KOPT-K1 (cell line): ENCODE measurements around the gene VANGL1.
"Not testable (repeated sequence)": the region's sequence is repeated elsewhere in the genome, so short reads cannot be mapped to it uniquely, and the experiment has no call there.

Experiments used
- H3K27ac ChIP-seq: fragments of 200-600 bp; sonication (generic); 2 replicates; pipeline ENCODE4 v1.5.1; 2016; ENCODE audit warnings: antibody characterized with exemption, mild to moderate bottlenecking, low read depth, low read length; ENCODE audit not compliant: poor library complexity, severe bottlenecking
- H3K36me3 ChIP-seq: fragments of 200-600 bp; sonication (generic); 2 replicates; pipeline ENCODE4 v1.5.1; 2017; ENCODE audit warnings: antibody characterized with exemption, mild to moderate bottlenecking, low read length, moderate library complexity; ENCODE audit not compliant: insufficient read depth
- H3K9me3 ChIP-seq: fragments of 200-600 bp; sonication (generic); 2 replicates; pipeline ENCODE4 v1.5.1; 2017; ENCODE audit warnings: antibody characterized with exemption, low read length, mild to moderate bottlenecking; ENCODE audit not compliant: insufficient read depth, poor library complexity, severe bottlenecking

VANGL1 gene

DNA sequence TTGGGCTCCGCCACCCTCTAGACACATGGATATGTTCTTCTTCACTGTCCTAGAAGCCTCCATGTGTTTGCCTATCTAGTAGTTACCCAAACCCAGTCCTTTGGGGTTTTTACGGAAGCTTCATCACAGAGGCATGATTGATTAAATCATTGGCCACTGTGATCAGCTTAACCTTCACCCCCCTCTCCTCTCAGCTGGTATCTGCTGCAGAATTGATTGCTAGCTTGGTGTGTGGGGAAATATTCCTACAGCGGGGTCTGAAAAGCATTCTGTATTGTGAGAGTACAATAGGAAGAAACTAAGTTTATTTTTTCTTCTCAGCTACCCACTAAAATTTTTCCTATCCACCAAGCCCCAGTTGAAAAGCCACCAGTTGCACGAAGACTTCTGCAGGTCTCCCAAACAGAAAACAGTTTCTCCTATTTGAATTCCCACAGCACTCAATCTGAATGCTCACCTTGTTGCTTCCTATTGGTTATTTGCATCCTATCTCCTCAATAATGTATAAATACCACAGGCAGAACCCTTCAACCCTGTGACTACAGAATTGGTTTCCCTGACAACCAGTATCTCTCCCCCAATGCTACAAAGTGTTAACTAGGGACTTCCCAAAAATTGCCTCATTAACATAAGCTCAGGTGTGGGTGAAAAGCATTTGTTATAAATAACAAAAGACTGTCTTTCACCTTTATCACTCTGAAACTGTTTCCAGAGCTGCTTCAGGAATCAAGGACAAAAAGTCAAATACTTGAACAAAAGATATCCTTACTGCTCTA is 9.3 kb upstream of the VANGL1 start:
- H3K36me3 ChIP-seq = no peaks in the 10 kb centered on the region
- peaks cover 15% of the 10 kb centered on the region for H3K9me3 ChIP-seq
- no peak overlapping the region for H3K27ac ChIP-seq

DNA sequence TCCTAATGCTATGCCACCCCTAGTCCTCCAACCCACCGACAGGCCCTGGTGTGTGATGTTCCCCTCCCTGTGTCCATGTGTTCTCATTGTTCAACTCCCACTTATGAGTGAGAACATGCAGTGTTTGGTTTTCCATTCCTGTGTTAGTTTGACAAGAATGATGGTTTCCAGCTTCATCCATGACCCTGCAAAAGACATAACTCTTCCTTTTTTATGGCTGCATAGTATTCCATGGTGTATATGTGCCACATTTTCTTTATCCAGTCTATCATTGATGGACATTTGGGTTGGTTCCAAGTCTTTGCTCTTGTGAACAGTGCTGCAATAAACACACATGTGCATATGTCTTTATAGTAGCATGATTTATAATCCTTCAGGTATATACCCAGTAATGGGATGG is 8.2 kb upstream of the VANGL1 start:
- not testable (repeated sequence) for H3K36me3 ChIP-seq, H3K27ac ChIP-seq
- peaks cover 22% of the 10 kb centered on the region for H3K9me3 ChIP-seq

DNA sequence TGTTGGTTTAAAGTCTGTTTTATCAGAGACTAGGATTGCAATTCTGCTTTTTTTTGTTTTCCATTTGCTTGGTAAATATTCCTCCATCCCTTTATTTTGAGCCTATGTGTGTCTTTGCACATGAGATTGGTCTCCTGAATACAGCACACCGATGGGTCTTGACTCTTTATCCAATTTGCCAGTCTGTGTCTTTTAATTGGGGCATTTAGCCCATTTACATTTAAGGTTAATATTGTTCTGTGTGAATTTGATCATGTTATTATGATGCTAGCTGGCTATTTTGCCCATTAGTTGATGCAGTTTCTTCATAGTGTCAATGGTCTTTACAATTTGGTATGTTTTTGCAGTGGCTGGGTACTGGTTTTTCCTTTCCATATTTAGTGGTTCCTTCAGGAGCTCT is 4.5 kb upstream of the VANGL1 start:
- not testable (repeated sequence) for H3K36me3 ChIP-seq, H3K27ac ChIP-seq
- peaks cover 31% of the 10 kb centered on the region for H3K9me3 ChIP-seq

DNA sequence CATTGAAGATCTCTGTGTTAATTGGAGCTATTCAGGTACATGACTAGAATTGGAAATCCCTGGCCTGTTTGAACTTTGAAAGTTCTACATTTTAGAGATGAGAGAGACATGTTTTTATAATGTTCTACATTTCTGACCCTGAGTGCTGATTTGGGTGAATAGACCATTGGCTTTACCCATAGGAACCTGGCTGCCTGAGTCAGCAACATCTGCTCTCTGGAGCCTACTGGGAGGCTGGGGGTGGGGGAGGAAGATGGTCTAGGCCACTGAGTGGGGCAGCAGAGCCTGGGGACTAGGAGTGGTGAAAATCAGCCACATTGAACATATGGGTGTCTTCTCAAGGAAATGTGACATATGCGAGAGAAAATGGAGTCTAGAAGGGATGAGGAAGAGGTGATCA is 1.4 kb upstream of the VANGL1 start:
- Histone ChIP-seq H3K36me3 (no peaks in the 10 kb centered on the region), H3K27ac (no peak overlapping the region), H3K9me3 (peaks cover 31% of the 10 kb centered on the region)

DNA sequence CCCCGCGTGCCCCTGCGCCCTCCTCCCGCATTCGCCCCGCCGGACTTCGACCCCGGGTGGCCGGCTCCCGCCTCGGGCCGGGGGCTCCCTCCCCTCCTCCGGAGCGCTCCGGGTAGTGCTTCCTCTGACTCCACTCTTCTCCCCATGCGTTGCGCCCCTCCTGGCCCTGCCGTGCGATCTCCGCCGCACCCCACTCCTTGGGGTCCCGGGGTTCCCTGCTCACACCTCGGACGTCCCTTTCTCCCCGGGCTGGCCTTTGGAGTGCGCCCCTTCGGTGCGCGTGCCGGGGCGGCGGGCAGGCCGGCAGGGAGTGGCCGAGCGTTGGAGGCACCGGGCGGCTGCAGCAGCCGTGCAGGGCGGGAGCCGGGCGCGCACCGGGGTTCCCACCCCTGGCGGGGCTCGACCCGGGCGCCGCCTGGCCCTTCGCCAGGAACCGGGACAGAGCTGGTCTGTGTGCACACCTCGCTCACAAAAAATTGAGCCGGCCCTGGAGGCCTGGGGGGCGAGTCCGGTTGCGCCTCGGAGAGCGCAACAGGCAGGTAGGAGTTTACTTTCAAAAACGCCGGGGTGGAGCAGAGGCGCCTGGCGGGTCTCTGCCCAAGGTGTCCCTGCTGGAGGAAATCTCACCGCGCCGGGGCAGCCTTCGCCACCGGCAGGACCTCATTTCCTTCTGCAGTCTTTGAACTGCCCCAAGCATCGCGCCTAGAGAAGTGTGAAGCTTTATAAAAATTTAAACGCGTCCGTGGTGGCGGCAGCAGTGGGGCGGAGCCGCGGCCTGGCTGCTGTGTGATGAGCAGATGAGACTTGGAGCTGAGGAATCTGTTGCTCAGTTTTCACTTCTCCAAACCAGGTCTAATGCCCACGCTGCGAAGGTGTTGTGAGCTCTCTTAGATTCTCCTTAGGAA is 650 bp downstream of the VANGL1 start:
- Histone ChIP-seq H3K27ac (peak overlapping the region; percentile 84), H3K9me3 (peaks cover 19% of the 10 kb centered on the region), H3K36me3 (no peaks in the 10 kb centered on the region)

DNA sequence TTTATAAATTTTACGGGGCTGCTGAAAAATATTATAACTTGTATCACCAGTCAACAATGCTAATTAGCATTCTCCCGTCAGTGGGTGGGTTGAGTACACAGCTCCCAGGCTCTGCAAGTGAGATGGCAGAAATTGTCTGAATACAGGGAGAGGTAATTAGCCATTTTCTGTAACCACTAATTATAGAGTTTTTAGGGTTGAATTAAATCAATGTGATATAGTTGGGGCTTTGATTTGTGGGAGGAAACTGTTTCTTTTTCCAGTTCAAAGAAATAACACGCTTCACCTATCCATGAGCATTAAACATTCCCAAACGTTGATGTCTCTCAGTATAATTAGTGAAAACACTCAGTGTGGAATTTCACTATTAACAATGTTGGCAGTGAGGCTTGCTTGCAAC is 1.5 kb downstream of the VANGL1 start:
- Histone ChIP-seq H3K27ac (peak overlapping the region; percentile 84), H3K9me3 (peaks cover 13% of the 10 kb centered on the region), H3K36me3 (no peaks in the 10 kb centered on the region)

DNA sequence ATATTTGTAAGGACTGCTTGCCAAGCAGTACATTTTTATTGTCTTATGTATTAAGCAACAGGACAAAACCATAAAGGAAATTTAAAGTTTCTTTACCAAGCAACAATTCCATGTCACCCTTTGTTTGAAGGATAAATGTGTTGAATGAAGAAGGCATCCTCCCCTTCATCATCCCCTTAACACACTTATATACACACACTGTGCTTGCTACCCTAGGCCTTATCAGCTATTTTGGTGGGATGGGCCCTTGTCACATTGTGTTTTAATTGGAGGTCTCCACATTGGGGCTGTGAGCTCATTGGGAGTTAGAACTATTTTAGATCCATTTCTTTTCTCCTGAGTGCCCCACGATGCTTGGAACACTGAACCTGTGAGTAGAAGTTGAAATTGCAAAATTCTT is 1.9 kb downstream of the VANGL1 start:
- Histone ChIP-seq H3K27ac (peak overlapping the region; percentile 84), H3K36me3 (no peaks in the 10 kb centered on the region), H3K9me3 (peaks cover 8% of the 10 kb centered on the region)

DNA sequence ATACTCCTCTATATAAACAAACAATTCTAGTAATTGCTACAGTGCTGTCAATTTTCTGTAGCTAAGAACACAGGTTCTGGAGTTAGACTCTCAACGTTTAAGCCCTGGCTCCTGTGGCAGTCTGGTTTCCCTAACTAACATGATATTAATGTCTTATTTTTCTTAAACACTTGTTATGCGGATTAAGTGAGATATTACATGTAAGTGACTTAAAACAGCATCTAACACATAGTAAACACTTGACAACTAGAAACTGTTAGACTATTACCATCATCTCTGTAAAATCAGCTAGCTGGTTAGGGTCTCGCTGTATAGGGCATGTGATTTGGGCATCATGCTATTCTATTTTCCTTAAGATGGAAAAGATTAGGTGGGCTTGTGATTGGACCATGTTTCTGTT is 2.3 kb downstream of the VANGL1 start:
- Histone ChIP-seq H3K27ac (peak overlapping the region; percentile 84), H3K36me3 (no peaks in the 10 kb centered on the region), H3K9me3 (peaks cover 4% of the 10 kb centered on the region)

DNA sequence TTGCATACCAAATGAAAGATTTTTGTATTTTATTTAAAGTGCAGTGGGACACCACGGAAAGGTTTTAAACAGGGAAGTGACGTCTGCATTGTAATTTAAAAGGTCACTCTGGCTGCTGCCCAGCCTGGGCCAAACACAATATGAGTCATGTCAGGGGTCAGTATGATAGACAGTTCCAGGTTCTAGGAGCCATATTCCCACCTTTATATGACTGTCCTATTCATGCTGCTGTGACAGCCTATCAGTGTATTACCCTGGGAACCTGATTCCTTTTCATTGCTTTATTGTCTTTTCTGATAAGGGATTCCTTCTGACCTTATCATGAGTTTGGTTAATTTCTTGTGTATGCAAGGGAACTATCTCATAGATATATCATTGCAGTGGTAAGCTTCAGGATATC is 5.3 kb downstream of the VANGL1 start:
- H3K27ac ChIP-seq = peak overlapping the region; percentile 84
- no peaks in the 10 kb centered on the region for H3K9me3 ChIP-seq
- peaks cover 16% of the 10 kb centered on the region for H3K36me3 ChIP-seq

DNA sequence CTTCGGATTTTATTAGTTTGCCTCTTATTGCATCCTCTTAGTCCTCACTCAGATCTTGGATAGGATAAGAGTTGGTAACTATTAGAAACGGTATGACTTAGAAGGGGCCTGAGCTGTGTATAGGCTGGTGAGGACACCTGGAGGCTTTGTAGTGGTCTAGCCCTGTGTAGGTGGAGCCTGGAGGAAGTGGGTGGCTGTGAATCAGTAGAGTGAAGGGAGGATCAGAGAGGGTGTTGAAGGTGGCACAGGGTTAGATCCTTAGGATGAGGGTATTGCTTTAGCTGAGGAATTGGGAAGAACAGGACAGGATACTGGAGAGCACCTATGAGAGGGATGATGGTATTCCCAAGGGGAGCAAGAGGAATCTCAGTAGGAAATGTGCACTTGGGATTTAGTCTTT is 5.7 kb downstream of the VANGL1 start:
- H3K27ac ChIP-seq = peak overlapping the region; percentile 84
- peaks cover 20% of the 10 kb centered on the region for H3K36me3 ChIP-seq
- H3K9me3 ChIP-seq = no peaks in the 10 kb centered on the region

DNA sequence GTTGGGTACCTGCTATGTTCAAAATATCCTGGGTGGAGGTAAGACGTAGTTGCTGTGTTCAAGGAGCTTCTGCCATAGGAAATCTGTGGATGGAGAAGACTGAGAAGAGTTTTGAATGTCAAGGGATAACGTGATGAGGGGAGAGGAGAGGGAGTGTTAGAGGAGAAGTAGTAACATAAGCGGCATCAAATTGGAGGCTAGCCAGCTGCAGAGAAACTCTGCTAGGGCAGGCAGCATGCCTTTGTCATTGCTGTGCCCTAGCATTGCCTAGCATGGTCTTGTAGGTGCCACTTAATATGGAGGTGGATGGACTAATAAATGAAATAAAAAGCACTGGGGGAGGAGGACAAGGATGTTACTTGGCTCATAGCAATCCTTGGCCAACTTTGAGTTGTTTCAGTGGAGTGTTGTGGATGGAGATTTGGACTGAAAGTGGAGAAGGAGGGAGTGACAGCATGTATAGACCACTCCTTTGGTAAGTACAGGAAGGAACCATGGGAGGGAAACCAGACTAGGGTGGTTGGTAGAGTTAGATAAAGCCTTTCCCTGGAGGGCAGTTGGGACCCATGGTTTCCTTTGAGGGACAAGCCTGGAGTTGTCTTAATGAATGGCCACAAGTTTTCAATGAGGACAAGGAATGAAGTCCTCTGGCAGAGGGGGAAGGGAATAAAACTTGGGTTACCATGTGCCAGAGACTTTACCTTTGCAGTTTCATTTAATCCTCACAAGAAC is 6.3 kb downstream of the VANGL1 start:
- H3K9me3 ChIP-seq = no peaks in the 10 kb centered on the region
- H3K36me3 ChIP-seq = peaks cover 26% of the 10 kb centered on the region
- H3K27ac ChIP-seq = peak overlapping the region; percentile 84

DNA sequence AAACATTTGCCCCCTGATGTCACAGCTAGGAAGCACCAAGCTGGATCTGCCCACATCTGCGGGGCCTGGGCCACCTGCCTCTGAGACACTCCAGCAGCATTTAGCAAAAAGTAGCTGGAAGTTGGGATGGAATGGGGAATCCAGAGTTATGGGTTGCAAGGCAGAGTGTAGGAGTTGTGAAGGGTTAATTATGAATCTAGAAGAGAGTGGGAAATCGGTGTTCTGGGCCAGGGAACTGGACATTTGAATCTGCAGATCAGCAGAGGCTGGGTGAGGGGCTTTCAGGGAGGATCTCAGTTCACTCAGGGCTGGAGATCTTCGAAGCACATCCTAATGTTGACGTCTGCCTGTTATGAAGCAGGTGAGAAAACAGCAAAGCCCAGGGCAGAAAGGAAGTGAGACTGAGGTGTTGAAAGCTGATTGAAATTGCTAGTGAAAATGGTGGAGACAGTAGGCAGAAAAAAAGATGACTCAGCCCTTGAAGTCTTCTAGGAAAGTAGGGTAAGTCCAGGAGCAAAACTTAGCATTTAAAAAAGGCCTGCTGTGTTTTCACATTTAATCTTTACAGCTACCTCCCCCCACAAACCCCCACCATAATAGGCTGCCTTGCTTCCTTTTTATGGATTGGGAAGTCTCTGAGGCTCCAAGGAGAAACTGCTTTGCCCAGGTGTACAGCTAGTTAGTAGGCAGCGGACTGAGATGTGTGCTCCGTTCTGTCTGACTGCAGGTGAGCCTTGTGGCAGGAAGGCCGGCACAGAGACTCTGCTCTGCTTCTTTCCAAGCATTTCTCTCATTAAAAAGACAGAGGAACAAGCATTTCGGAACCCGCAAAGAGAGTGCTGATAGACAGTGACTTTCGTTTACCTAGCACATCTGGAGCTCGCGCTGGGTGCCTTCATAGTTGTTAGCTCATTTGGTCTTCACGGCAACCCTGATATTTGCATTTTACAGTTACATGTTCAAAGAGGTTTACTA is 7.2 kb downstream of the VANGL1 start:
- peak overlapping the region; percentile 84 for H3K27ac ChIP-seq
- H3K9me3 ChIP-seq = no peaks in the 10 kb centered on the region
- H3K36me3 ChIP-seq = peaks cover 35% of the 10 kb centered on the region

DNA sequence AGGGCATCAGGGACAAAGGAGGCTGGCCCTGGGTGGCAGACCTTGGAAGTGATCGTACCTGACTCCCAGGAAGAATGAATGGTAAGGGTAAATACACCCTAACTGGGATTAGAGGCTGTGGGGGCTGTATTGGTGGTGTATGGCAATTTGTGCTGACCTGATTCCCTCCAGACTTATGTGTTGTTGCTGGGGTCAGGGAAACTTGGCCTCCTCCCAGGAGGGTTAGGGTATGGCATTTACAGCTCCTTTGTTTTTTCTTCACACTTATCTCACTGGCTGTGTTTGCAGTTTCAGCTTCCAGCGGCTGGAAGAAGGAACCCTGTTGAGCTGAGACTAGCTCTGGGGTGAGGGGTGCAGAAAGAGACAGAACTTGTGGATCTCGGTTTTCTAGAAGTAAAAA is 8.2 kb downstream of the VANGL1 start:
- H3K9me3 ChIP-seq = no peaks in the 10 kb centered on the region
- peak overlapping the region; percentile 84 for H3K27ac ChIP-seq
- peaks cover 42% of the 10 kb centered on the region for H3K36me3 ChIP-seq

DNA sequence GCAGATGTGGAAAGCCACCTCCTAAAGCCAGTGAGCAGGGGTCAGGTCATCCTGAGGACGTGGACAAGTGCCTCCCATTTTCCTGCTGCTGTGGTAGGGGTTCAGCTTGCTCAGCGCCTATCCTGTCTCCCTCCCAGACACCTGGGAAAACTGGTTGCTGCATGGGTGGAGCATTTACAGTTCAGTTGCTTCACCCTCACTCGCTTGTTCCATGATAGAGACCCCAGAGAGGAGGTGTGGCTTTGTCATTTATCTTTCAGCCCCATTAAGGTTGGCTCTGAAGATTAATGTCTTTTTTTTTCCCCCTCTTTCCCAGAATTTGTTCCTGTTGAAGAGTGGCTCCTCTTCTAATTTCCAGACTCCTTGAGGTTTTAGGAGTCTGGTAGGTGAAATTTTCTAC is 9.2 kb downstream of the VANGL1 start:
- Histone ChIP-seq H3K27ac (peak overlapping the region; percentile 84), H3K36me3 (peaks cover 48% of the 10 kb centered on the region)

More for the DNA sequence above, 9.2 kb downstream of the VANGL1 start:
- no peaks in the 10 kb centered on the region for H3K9me3 ChIP-seq
